GM19455 (cell line): Measurements from ENCODE around the gene PALD1.
"Not testable (repeated sequence)": the region's sequence is repeated elsewhere in the genome, so short reads cannot be mapped to it uniquely, and the experiment has no call there.

Experiments
- ATAC-seq: cut with Tn5 transposase; IDR thresholded peaks from one replicate; pipeline ENCODE4 v1.9.1; 2021; ENCODE audit not compliant: unreplicated experiment

PALD1 gene

GRCh38 chr10:70568781-70569495 is 90.4 kb downstream of the PALD1 start:
- ATAC-seq: no peak

DNA sequence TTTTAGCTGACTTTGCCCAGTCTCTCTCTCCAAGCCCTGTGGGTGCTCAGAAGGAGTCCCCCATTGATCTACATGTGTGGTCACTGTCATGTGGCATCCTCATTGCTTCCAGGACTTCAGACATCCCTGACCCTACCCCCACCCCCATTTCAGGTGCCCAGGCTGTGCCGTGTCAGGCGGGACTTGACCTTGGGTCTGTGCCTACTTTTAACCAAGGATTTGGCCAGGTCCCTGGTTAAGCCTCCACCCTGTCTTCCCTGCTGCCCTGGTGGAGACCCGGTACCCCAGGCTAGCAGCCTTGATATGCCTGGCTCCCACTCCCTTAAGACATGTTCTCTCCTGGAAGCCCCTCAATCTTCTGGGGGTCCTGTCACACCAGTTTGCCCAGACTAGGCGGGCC is 92.7 kb downstream of the PALD1 start:
- ATAC-seq: no peak

DNA sequence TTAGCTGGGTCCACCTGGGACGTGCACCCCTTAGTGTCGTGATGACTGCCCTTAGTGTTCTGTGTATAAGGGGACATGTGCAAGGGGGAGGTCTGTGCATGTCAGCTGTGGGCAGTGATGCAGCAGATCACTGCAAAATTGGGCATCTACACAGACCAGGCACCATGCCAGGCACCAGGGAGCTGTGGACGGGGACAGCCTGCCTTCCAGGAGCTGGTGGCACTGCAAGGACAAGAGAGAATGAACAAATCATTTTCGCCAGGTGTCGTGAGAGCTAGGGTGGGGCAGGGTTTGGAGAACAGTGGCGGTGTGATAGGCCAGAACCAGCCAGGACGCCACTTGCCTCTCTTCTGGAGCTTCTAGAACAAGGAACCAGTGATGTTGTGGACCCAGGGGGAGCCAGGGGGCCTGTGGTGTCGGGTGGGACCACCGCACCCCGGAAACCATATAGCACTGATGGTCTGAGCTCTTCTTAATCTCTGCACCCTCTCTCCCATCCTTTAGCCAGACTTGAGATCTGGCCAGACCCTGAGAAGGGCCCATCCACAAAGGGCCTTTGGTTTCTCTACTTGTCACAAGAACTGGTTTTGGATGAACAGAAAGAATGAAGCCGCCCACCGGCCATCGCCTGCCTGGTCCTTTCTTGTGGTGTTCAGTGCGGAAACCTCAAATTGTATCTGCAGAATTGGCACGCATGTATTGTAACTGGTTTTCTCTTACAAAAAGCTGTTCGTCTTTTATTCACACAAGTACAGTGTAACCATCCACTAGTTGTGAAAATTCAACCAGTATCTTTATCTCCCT is 93.3 kb downstream of the PALD1 start:
- no peak for ATAC-seq

DNA sequence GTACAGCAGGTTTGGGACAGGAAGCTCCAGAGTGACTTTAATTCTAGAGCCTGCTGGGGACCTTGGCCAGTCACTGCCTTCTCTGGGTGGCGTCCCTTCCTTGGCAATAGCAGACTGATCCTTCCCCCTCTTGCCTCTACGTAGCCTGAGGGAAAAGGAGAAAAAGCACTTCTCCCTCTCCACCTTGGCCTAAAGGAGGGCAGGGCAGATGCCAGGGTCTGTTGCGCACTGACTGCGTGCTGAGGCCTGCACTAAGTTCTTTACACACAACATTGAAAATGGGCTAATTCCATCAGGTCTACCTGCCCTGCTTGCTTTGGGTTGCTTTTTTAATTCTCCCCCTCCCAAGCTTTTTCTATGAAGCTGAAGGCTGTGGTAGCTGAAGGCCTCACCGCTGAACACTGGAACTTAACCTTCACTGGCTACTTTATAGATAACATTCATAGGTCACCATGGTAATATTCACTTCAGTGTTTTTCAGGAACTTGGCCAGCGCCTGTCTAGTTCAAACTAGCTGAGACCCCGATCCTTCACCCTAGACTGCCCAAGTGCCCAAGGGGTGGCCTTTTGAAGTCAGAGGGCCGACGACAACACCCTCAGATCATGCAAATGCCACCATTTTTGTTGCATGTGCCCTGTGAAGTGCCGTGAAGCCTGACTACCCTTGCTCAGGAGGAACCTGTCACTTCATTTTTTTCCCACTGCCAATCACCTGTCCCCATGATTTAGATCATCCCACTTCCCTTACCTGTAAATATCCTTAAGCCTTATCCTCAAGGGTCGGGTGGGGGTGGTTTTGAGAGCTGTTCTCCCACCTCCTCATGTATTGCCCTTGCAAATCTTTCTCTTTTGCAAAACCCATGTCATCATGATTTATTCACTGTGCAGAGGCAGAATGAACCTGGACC is 95.3 kb downstream of the PALD1 start:
- no peak for ATAC-seq

DNA sequence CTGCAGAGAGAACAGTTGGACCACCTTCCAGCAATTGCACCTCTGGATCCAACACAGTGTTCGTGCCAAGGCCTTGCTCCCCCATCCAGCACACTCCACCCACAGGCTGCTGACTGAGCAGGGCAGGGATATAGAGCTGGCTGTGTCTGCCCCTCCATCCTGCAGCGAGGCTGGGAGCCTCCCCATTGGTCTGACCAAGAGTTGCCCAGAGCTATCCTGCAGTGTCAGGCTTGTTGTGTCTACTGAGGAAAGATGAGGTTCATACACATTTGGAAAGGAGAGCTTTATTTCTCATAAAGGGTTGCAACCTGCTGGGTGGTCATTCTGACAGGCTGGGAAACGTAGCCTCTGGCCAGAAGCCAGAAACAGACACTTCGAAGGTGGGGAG is 96.9 kb downstream of the PALD1 start:
- no peak for ATAC-seq

DNA sequence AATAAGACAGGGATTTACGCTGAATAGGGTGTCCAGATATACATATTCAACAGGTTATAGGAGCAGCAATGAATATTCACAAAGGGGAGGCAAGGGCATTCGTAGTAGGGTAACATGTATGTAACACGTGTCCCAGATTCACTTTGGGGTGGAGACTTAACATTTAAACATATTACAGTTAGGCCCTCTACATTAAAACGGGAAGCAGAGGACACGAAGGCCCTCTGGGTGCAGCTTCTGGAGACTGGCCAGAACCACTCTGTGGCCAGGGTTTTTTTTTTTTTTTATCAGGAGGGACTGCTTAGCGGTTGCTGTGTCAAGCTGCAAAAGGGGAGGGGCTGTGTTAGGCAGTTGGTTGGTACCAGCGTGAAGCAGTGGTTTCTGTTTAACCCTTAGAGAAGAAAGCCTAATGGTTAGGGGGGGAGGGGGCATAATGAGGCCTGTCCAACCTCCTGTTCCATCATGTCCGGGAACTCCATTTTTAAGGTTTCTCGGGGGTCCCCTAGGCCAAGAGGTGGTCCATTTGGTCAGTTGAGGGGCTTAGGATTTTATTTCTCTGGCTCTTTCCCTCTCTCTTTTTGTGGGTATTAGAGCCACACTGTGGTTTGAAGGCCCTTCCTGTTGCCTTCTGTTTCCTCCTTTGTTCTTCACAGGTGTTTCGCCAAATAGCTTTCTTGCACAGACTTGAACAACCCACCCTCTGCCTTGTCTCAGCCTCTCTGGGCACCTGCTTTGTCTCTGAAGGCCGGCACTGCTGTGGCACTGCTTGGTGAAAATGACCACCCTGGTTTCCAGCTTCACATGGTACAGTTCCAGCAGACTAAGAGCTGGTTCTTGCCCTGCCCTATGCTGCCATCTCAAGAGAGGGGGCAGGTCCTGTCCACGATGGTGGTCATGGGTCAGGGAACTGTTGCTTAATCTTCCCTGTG is 97.6 kb downstream of the PALD1 start:
- no peak for ATAC-seq

GRCh38 chr10:70576803-70577517 is 98.4 kb downstream of the PALD1 start:
- ATAC-seq: no peak

DNA sequence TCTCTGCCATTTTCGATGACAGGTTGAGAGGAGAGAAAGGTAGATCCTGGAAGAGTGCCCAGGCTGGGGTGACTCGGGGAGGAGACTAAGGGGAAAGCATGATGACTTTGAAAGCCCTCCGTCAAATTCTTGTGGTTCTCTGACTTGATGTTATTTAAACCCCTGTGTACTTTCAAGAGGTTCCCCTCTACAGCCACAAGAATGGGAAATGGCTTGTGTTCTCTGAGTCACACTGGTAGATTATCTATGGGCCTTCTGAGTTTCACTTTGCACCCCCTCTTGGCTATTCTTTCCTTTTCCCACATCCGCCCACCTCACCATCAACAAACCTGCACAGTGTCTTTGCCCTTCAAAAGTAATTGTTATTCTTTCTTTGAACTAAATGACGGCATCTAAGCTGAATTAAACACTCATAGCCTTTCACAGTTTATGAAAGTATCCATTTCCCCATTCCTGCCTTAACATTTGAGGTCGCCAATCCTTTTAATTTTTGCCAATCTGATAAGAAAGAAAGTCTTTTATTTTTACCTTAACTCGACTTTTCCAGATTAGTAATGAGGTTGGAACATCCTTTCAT is 99.9 kb downstream of the PALD1 start:
- ATAC-seq: peak; percentile 52

DNA sequence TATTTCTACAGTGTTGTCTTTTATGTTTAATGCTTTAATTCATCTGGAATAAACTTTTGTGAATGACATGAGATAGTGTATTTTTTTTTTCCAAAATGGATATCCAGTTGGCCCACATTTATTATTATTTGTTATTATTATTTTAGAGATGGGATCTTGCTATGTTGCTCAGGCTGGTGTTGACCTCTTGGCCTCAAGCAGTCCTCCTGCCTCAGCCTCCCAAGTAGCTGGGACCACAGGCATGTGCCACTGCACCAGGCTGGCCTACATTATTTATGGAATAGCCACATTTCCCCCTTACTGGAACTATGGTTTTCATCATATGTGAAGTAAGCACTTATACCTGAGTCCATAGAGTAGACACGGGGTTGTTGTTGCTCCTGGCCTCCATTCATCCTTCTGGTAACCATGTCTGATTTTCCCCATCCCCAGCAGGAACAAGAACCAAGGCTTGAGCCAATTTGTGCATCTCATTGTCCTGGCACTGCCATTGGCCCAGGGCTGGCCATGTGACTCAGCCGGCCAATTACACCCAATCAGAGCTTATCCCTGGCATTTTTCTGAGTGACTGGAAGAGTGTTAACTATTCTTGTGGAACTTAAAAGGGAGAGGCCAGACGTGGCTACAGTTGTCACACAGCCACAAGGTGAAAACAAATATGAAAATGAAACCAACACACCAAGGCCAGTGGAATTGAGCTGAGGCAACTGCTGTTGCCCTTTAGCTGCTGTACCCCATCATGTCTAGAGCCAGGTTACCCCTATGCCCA is 100.9 kb downstream of the PALD1 start:
- no peak for ATAC-seq

- not testable (repeated sequence) for ATAC-seq
Measured at GRCh38 chr10:70581176-70581575, 102.6 kb downstream of the PALD1 start.

GRCh38 chr10:70582793-70583668 is 104.5 kb downstream of the PALD1 start:
- no peak for ATAC-seq

DNA sequence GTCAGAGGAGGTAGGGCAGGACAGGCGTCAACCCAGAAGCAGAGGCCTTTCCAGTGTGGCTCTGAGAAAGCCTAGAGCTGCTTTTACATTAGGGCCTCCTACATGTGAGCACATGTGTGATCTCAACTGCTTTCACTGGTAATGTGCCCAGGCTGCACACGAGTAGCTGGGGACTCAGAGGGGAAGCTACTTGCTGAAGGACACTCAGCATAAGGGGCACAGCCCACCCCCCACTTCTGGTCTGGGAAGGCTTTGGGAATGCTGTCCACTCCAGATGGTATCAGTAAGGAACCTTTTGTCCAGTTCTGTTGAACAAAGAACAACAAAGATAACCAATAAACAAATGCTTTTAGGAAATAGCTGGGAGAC is 105.1 kb downstream of the PALD1 start:
- no peak for ATAC-seq

- ATAC-seq: no peak
Measured at GRCh38 chr10:70584366-70584765, 105.8 kb downstream of the PALD1 start.

DNA sequence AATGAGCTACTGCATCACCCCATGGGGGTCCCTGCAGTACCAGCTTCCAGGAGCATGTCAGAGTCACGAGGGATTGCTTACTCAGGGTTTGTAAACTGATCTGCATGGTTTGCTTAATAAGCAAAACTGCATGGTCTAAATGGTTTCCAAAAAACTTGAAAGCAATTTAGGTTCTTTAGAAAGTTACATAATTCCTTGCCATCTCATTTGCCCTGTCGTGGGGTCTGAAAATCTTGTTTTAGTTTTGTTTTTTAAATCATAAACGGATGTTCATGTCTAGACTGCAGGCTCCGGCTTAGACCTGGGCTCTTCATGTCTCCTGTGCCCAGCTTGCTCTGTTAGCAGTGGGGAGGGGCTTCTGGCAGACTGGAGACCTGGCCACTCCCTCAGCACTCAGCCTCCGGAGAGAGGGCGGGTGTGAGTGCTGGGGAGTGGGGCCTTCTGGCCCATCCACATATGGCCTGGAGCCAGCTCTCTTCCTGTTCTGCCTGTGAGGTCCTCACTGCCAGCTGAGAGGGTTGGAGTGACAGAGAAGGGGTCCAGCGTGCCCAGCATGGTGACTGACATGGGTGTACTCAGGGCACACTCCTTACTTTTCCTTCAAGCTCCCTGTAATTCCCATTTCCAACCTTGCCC is 106.5 kb downstream of the PALD1 start:
- ATAC-seq: no peak

DNA sequence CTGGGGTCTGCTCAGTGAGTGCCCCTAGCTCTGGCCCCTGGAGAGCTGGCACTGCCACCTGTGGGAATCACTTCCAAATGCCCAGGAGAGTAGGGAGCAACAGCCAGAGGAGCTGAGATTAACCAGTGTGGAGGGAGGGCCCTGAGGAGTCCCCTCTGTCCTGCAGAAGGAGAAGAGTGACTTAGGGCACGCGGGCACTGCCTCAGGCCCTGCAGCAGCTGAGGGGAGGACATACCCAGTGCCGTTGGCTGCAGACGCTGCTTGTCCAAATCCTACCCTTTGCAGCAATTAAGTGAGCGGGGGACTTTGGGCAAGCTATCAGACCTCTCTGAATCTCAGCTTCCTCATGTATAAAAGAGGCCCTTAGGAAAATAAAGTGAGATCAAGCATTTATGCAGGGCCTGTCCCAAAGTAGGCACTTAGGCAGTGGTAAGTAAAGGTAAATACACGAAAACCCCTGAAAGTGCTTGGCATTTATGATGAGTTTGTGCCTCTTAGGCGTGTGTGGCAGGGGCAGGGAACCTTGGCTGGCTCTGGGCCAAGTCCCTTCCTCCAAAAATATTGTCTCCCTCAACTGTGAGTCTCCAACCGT is 107.1 kb downstream of the PALD1 start:
- no peak for ATAC-seq

DNA sequence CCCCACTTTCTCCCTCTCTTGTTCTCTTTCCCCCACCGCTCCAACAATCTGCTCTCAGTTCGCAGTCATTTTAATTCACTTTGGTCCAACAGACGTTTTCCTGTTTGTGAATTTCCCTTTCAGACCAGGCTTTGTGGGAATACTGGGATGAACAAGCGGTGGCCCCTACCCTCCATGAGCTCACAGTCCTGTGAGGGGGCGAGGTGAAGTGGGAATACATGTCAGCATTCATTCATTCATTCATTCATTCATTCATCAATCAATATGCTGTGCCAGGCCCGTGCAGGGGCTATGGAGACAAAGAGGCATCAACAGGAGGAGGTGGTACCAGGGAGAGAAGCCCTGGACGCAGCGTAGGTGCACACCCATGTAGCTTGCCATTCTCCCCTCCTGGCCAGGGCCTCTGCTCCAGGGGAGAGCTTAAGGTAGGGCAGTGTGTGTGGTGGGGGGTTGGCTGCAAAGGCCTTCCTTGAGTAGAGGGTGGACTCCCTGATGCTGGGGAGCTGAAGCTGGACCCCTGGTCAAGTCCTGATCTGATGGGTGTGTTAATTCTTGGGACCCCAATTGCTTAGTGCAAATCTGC is 107.9 kb downstream of the PALD1 start:
- no peak for ATAC-seq
